ENCODE results near the gene JMJD4. TPM values are rescaled to one million over a fixed set of nuclear protein-coding genes. Genes with fewer than 3 reads are reported as not detected.
A peak's percentile ranks its signal among the peaks of the same experiment; 100 is the strongest.

JMJD4 gene
- polyA plus RNA-seq, 3 donors, result 7.9 to 11.2 (median 11.2) TPM

DNA sequence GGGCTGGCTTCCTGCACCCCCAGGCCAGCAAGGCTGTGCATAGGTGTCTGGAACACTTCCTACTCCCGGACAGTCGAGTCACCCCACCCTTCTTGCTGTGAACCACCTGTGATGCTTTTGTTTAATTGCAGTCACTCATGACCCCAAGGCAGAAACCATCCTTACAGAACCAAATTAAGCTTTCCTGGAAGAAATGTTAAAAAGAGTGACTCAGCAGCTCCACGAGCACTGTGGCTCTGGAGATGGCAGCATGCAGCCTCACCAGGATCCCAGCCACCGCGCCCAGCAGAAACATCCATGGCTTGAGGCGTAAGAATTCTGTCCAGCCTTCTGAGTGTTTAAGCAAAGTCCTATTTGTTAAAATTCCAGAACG, 28.9 kb upstream of the JMJD4 start:
- Histone ChIP-seq H3K79me2 (ENCODE audit: insufficient read depth, low read length) (no peaks in the 10 kb centered on the region), H3K27me3 (ENCODE audit: control insufficient read depth in 2 of 2, insufficient read depth in 2 of 2, low read length in 2 of 2) (no peaks in the 10 kb centered on the region), H2AFZ (ENCODE audit: insufficient read depth, low read depth, low read length, poor library complexity, severe bottlenecking) (no peak overlapping the region), H3K9ac (ENCODE audit: insufficient read depth, low read length, poor library complexity, severe bottlenecking) (no peak overlapping the region), H3K4me2 (replicated peaks; ENCODE audit: extremely low read depth, low read length, poor library complexity, severe bottlenecking) (no peak overlapping the region), H3K27ac (ENCODE audit: low read depth in 1 of 2, low read length in 2 of 2) (no peak overlapping the region), H4K20me1 (ENCODE audit: insufficient read depth, low read length) (peaks cover 6% of the 10 kb centered on the region), H3K36me3 (replicated peaks in 1 of 2; ENCODE audit: control insufficient read depth in 1 of 2, insufficient read depth in 2 of 2, low read length in 2 of 2) (peaks cover 42 to 67% of the 10 kb centered on the region in 2 donors), H3K4me1 (ENCODE audit: control insufficient read depth in 1 of 2, insufficient read depth in 2 of 2, low read length in 2 of 2) (peaks cover 0 to 13% of the 10 kb centered on the region in 2 donors), H3K9me3 (replicated peaks in 1 of 2; ENCODE audit: control insufficient read depth in 1 of 2, insufficient read depth in 1 of 2, low read length in 2 of 2) (no peaks in the 10 kb centered on the region), H3K4me3 (replicated peaks in 1 of 3; ENCODE audit: low read depth in 2 of 3, low read length in 3 of 3) (no peak overlapping the region)
- Mint-ChIP-seq H3K4me1 (peaks cover 21% of the 10 kb centered on the region), H3K36me3 (peaks cover 51 to 63% of the 10 kb centered on the region in 2 donors), H3K9me3 (no peaks in the 10 kb centered on the region), H3K27ac (no peak overlapping the region), H3K27me3 (ENCODE audit: low read depth in 3 of 3) (no peaks in the 10 kb centered on the region), H3K4me3 (no peak overlapping the region)
- no peak for DNase-seq
- intact Hi-C loops (cut with micrococcal nuclease), result loop anchor here (5.0 kb wide), 1 partner anchor 183 kb away; the partner anchor contains the start of gene WNT9A (in 2 of the 2)
- TF ChIP-seq, protein P1, sequence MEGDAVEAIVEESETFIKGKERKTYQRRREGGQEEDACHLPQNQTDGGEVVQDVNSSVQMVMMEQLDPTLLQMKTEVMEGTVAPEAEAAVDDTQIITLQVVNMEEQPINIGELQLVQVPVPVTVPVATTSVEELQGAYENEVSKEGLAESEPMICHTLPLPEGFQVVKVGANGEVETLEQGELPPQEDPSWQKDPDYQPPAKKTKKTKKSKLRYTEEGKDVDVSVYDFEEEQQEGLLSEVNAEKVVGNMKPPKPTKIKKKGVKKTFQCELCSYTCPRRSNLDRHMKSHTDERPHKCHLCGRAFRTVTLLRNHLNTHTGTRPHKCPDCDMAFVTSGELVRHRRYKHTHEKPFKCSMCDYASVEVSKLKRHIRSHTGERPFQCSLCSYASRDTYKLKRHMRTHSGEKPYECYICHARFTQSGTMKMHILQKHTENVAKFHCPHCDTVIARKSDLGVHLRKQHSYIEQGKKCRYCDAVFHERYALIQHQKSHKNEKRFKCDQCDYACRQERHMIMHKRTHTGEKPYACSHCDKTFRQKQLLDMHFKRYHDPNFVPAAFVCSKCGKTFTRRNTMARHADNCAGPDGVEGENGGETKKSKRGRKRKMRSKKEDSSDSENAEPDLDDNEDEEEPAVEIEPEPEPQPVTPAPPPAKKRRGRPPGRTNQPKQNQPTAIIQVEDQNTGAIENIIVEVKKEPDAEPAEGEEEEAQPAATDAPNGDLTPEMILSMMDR (IDR thresholded peaks at IDR 0.05), result no peak
- WGBS (ENCODE audit: insufficient coverage), result 75% methylated on average over 7 of the region's 7 CpGs

DNA sequence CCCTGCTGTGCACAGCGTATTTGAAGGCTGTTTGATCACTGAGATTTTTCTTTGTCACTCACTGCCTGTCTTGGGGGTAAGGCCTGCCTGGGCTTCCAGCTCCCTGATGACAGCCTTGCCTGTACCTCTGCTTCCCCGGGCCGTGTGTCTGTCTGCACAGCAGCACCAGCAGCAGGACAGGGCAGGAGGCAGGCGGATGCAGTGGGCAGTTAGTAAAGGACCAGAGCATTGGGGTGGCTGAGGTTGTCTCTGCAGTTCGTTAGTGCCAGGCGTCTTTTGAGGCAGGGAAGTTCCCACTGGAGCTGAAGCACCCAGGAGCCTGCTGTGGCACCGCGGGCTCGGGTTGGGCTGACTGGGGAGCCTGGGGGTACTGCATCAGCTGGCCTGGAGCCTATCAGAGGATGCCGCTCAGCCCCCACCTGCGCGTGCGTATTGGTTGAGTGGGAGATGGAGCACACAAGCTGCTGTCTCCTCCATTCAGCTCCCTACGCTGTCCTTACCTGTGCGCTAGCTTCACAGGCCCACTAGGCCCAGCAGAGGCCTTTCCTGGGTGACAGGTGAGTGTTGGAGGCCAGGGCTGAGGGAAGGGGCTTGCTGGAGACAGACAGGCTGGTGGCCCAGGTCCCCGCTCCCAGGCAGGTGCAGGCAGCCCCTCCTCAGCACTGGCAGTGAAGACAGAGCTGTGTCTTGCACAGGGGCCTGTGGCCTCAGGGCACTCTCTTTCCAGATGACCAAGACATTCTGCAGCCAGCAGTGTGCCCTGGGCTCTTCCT, 28.3 kb upstream of the JMJD4 start:
- Histone ChIP-seq H3K9me3 (replicated peaks in 1 of 2; ENCODE audit: control insufficient read depth in 1 of 2, insufficient read depth in 1 of 2, low read length in 2 of 2) (no peaks in the 10 kb centered on the region), H3K9ac (ENCODE audit: insufficient read depth, low read length, poor library complexity, severe bottlenecking) (no peak overlapping the region), H3K4me1 (ENCODE audit: control insufficient read depth in 1 of 2, insufficient read depth in 2 of 2, low read length in 2 of 2) (peaks cover 0 to 13% of the 10 kb centered on the region in 2 donors), H3K4me3 (replicated peaks in 1 of 3; ENCODE audit: low read depth in 2 of 3, low read length in 3 of 3) (no peak overlapping the region), H3K36me3 (replicated peaks in 1 of 2; ENCODE audit: control insufficient read depth in 1 of 2, insufficient read depth in 2 of 2, low read length in 2 of 2) (peaks cover 36 to 66% of the 10 kb centered on the region in 2 donors), H3K79me2 (ENCODE audit: insufficient read depth, low read length) (no peaks in the 10 kb centered on the region), H2AFZ (ENCODE audit: insufficient read depth, low read depth, low read length, poor library complexity, severe bottlenecking) (no peak overlapping the region), H3K27ac (ENCODE audit: low read depth in 1 of 2, low read length in 2 of 2) (no peak overlapping the region), H4K20me1 (ENCODE audit: insufficient read depth, low read length) (peaks cover 6% of the 10 kb centered on the region), H3K4me2 (replicated peaks; ENCODE audit: extremely low read depth, low read length, poor library complexity, severe bottlenecking) (no peak overlapping the region), H3K27me3 (ENCODE audit: control insufficient read depth in 2 of 2, insufficient read depth in 2 of 2, low read length in 2 of 2) (no peaks in the 10 kb centered on the region)
- H3K27me3 Mint-ChIP-seq (ENCODE audit: low read depth in 3 of 3), result no peaks in the 10 kb centered on the region
- no peak for DNase-seq
- H3K4me1 Mint-ChIP-seq, result peaks cover 21% of the 10 kb centered on the region
- peak overlapping the region in 1 of 7 donors; percentile 19 for H3K27ac Mint-ChIP-seq
- intact Hi-C loops (cut with micrococcal nuclease), result loop anchor here (5.0 kb wide), 1 partner anchor 184 kb away; the partner anchor contains the start of gene WNT9A (in 2 of the 2)
- WGBS (ENCODE audit: insufficient coverage), result 95% methylated on average over 16 of the region's 16 CpGs
- TF ChIP-seq, protein P1 (IDR thresholded peaks at IDR 0.05), result no peak
- no peak overlapping the region for H3K4me3 Mint-ChIP-seq
- H3K9me3 Mint-ChIP-seq, result no peaks in the 10 kb centered on the region
- H3K36me3 Mint-ChIP-seq, result peaks cover 50 to 63% of the 10 kb centered on the region in 2 donors

Measured in CD14-positive monocyte (primary cell).